Measurements from ENCODE around the gene ADGRL1.
"Not testable (repeated sequence)": the region's sequence is repeated elsewhere in the genome, so short reads cannot be mapped to it uniquely, and the experiment has no call there.

ADGRL1 gene

DNA sequence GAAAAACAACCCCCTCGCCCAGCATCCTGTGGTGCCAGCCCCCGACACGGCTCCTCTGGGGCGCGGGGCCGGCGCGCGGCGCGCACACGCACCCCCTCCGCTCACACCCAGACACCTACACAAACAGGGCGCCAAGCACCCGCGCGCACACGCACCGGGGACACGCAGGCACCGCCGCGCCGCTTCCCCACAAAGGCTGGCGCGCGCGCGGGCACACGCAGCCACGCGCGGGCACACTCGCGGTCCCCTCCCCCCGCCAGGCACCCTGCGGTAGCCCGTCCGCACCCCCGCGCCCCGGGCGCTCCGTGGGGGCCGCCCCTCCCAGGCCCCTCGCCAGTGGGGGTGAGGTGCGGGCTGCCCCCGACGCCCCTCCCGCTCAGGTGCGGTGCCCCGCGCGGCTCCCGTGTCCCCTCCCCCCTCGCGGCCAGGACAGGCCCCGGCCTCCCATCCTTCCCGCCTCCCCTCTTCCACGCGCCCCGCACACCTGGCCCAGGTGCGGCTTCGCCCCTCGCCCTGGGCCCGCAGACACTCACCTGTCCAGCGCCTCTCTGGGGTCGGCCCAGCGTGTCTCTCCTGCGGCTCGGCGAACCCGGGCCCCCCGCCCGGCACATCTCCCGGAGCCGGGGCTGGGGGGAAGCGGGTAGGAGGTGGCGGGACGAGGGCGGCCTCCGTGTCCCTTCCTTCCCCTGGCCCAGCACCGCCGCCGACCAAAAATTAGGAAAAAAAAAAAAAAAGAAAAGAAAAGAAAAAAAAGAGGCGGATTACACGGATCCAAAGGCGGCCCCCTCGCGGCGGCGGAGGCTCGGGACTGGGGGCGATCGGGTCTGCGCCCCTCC is at the start of gene ADGRL1:
Gene ADGRL1, minus strand, starts transcription at position 718 of the 836 bp plus-strand sequence. CDS start 22,567 bp downstream, outside the sequence.
- DNase-seq (ENCODE audit: insufficient read length, low spot score); FAIRE-seq: not testable (repeated sequence)

DNA sequence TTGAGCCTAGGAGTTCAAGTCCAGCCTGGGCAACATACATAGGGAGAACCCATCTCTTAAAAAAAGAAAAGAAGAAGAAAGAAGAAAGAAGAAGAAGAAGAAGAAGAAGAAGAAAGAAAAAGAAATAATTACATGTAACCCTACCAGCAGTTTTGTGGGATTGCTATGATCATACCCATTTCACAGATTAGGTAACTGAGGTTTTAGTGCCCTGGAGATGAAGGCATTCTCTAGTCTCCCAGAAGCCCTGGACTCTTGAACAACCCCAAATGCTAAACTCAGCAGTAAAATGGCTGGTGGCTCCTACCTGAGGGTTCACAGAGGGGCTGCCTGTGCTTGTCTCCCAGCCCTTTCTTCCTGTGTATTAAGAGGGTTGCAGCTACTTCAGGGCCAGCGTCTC is 49.3 kb upstream of the ADGRL1 start:
- not testable (repeated sequence) for DNase-seq (ENCODE audit: insufficient read length, low spot score); FAIRE-seq

DNA sequence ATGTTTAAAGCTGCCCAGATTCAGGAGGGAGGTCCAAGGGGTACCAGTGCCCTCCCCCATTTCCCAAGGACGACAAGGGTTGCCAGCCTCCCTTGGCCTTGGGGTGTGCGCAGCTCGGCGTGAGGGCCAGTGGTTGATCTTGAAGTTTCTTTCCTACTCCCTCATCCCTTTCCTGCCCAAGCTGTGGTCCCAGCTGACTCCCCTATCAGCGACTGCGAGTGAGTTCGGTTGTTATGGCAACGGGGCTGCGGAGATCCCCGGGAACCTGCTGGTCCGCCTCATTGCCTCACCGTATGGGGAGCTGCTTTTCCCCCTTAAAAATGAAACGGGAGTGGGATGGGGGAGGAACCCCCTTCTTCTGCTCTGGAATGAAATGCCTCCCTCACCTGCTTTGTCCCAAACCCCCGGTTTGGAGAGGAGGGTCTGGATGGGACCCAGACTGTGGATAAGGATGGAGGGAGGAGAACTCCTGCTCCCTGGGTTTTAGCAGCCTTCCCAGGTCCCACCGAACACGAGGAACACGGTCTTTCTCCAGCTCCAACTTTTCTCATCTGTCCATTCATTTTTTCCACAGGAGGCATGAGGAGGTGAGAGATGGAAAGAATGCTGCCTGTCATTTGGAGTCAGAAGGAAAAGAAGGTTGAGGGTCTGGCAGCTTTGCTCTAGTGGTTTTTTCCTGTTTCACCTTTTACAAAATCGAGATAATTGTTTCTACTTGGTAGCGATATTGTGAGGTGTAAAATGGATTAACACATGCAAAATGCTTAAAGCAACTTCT is 48.0 kb upstream of the ADGRL1 start:
- not testable (repeated sequence) for DNase-seq (ENCODE audit: insufficient read length, low spot score); FAIRE-seq

DNA sequence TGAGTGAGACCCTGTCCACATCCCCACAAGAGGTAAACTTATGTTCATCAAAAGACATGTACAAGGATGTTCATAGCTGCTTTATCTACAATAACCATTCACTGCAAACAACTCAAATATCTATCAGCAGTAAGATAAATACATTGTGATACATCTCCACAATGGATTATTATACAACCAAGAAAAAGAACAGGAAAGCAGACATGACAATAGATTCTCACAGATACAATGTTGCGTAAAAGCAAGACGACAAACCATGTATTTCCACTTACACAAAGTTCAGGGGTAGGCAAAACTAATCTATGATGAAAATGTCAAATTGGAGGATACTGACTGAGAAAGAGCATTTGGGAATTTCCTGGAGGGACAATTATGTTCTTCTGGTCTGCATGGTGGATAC is 46.2 kb upstream of the ADGRL1 start:
- DNase-seq (ENCODE audit: insufficient read length, low spot score); FAIRE-seq: not testable (repeated sequence)

DNA sequence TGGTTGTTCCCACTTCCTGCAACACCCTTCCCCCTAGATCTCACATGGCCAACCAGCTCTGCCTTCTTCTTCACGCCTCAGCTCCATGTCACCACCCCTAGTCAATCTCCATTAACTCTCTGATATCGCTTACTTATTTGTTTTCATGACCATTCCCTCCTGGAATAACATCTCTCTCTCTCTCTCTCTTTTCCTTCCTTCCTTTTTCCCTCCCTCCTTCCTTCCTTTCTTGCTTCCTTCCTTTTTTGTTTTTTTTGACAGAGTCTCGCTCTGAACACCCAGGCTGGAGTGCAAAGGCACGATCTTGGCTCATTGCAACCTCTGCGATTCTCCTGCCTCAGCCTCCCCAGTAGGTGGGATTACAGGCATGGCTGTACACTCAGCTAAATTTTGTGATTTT is 44.9 kb upstream of the ADGRL1 start:
- FAIRE-seq (no peak), DNase-seq (ENCODE audit: insufficient read length, low spot score) (no peak)

DNA sequence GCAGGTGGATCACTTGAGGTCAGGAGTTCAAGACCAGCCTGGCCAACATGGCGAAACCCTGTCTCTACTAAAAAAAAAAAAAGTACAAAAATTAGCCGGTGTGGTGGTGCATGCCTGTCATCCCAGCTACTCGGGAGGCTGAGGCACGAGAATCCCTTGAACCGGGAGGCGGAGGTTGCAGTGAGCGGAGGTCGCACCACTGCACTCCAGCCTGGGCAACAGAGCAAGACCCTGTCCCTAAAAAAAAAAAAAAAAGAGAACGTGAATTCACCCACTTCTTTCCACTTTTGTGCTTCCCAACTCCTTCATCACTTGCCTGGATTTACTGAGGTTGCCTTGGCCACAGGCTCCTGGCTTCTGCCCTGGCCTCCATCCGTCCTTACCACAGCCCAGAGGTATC is 44.3 kb upstream of the ADGRL1 start:
- not testable (repeated sequence) for FAIRE-seq; DNase-seq (ENCODE audit: insufficient read length, low spot score)

DNA sequence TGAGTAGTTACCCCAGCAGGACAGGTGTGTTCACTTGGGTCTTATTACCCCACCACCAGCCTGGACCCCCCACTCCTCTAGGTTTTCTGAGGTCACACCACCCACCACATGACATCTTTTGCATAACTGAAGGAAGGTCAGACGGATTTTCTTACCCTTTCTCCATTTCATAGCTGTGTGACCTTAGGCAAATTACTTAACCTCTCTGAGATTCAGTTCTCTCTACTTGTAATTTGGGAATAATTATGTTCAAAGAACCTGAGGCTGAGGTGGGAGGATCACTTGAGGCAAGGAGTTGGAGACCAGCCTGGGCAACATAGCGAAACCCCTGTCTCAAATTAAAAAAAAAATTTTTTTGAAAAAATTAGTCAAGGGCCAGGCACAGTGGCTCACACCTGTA is 43.9 kb upstream of the ADGRL1 start:
- FAIRE-seq; DNase-seq (ENCODE audit: insufficient read length, low spot score): not testable (repeated sequence)

DNA sequence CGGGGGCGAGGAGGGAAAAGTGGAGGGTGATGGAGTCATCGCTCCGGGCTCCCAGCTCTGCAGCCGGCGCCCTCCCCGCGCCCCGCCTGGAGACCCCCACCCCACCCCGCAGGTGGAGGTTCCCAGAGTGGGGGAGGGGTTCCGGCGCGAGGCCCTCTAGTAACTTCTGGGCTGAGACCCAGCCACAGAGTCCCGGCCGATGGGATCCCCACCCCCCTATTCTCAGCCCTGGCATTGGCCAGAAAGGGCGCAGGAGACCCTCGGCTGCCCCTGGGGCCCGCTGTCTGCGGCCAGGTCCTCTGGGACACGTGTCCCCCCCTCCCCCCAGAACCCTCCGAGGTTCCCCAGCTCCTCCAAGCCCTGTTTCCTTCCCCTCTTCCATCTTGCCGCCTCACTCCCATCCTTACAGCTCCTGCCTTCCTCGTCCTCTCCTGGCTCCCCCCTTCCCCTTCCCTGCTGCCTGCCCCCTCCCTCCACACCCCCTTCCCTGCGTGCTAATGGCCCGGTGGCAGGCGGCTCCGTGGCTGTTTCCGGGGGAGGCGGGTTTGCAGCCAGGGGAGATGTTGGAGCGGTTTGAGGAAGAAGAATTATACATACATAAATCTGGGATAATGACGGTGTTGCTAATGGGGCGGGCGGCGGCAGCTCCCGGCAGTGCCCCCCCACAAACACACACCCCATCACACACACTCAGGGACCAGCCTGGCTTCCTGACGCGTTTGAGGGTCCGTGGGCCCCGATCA is 43.2 kb upstream of the ADGRL1 start:
- FAIRE-seq; DNase-seq (ENCODE audit: insufficient read length, low spot score): not testable (repeated sequence)

DNA sequence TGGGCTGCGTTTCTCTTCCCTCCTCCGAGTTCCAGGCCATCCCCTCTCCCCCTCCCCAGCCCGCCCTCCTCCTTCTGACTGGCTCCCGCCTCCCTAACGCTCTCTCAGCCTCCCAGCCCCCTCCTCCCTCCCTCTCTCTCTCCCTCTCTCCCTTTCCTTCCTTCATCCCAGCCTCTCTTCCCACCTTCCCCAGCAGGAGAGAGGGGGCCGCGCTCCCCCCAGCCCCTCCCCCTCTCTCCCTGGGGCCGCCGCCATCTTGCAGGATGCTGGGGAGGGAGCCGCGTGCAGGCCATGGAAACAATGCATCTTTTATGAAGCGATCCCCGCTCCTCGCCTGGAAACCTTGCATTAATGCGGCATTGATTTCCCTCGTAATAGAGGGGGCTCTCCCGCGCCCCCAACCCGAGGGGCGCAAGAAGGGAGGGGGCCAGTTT is 42.6 kb upstream of the ADGRL1 start:
- no peak for FAIRE-seq
- no peak for DNase-seq (ENCODE audit: insufficient read length, low spot score)

DNA sequence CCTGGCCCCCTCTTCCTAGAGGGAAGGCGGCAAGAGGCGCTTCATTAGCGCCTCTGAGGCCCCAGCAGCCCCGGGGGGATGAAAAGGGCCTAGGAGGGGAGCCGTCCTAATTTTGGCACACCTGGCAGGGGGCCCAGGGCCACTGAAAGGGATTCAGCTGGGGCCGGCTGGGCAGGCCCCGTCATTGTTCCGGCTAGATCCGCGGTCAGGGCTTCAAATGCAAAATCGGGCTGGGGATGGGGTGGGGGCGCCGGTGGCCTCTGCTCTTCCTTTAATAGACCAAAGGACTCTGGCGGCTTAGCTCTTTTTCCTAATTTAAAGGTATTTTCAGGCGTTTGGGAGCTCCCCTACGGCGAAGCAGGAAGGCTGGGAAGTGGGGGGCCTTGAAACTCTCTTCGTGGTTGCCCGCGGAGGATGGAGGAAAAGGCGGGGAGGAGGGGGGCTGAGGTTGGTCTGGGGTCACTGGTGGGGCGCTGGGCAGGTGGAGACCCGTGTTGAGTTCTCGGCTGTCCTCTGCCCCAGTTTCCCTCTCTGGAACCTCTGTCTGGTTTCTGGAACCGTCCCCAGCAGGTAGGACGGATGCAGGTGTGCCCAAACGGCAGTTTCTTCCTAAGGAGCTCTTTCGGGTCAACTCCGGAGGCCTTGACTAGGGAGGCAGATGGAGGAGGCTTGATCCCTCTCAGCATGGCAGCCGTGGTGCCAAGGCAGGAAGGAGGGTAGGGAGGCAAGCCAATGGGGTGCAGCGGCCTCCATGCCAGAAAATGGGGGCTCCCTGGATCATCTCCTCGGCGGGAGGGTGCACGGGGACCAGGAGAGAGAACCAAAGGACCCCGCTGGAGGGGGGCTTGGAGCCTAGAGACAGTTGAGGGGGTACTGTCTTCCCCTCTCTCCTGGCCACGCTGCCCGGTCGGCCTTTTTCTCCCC is 41.8 kb upstream of the ADGRL1 start:
- not testable (repeated sequence) for DNase-seq (ENCODE audit: insufficient read length, low spot score); FAIRE-seq

DNA sequence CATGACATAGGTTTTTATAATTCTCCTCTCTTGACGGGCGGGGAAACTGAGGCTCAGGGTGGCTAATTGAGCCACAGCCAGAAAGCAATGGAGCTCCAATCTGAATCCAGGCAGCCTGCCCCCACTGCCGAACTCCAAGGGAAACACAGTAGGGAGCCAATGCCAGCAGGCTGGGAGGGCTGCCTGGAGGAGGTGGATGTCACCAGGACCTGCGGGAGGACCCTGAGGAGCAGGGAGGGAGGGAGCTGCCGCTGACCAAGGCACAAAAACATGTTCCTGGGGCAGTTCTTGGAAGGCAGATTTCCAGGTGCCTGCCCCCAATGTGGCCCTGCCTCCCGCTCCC is 41.2 kb upstream of the ADGRL1 start:
- not testable (repeated sequence) for FAIRE-seq

DNA sequence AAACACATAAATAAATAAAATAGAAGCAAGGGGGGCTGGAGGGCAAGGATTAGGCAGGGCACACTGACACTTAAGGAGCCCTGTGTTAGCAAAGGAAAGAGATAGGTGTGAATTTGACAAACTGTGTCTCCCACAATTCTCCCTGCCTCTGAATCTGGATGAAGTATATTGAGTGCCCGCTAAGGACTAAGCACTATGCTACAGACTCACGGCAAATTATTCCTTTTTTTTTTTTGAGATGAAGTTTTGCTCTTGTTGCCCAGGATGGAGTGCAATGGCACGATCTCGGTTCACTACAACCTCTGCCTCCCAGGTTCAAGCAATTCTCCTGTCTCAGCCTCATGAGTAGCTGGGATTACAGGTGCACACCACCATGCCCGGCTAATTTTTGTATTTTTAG is 38.4 kb upstream of the ADGRL1 start:
- DNase-seq (ENCODE audit: insufficient read length, low spot score); FAIRE-seq: not testable (repeated sequence)

More for the DNA sequence above, 41.2 kb upstream of the ADGRL1 start:
- not testable (repeated sequence) for DNase-seq (ENCODE audit: insufficient read length, low spot score)

DNA sequence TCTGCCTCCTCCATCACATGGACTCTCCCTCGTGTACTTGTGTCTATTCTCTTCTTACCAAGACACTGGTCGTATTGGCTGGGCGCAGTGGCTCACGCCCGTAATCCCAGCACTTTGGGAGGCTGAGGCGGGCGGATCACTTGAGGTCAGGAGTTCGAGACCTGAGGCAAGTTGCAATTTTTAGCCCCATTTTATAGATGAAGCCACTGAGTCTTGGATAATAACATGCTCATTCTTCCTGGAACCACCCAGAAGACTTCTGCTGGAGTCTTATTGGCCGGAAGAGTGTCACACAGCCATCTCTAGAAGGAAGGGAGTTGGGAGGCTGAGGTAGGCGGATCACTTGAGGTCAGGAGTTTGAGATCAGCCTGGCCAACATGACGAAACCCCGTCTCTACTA is 37.7 kb upstream of the ADGRL1 start:
- not testable (repeated sequence) for FAIRE-seq; DNase-seq (ENCODE audit: insufficient read length, low spot score)

DNA sequence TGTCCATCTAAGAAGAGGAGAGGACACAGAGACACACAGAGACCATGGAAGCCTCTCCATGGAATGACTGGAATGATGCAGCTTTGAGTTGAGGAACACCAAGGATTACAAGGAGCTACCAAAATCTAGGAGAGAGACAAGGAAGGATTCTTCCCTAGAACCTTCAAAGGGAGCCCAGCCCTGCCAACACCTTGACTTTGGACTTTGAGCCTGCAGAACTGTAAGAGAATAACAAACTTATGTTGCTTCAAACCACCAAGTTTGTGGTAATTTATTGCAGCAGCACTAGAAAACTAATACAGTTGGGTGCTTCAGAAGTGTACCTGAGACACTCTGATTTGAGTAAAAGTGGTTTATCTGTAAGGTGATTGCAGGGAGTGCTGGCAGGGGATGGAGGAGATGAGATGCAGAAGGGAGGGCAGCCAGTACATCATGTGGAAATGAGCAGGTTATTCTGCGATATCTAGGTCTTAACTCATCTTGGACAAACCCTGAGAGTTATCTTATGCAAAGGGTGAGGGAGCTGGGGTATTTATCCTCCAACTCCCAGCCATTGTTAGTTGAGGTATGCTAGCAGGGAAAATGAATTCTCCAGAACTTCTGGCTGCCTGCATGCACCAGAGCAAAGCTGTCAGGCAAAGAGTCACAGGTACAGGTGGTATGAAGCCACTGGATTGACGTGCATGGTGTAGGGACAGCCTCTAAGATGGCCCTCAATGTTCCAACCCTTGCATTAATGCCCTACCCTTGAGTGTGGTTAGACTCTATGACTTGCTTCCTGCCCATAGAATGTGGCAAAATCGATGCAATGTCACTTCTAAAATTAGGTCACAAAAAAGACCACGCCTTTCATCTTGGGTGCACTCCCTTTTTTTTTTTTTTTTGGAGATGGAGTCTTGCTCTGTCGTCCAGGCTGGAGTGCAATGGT is 31.3 kb upstream of the ADGRL1 start:
- no peak for DNase-seq (ENCODE audit: insufficient read length, low spot score)
- no peak for FAIRE-seq

DNA sequence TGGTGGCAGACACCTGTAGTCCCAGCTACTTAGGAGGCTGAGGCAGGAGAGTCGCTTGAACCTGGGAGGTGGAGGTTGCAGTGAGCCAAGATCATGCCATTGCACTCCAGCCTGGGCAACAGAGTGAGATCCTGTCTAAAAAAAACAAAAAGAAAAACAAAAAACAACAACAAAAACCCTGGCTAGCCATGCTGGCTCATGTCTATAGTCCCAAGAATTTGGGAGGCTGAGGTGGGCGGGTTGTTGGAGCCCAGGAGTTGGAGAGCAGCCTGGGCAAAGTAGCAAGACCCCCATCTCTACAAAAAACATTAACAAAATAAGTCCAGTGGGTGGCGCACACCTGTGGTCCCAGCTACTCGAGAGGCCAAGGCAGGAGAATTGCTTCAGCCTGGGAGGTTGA is 27.0 kb upstream of the ADGRL1 start:
- not testable (repeated sequence) for FAIRE-seq; DNase-seq (ENCODE audit: insufficient read length, low spot score)

DNA sequence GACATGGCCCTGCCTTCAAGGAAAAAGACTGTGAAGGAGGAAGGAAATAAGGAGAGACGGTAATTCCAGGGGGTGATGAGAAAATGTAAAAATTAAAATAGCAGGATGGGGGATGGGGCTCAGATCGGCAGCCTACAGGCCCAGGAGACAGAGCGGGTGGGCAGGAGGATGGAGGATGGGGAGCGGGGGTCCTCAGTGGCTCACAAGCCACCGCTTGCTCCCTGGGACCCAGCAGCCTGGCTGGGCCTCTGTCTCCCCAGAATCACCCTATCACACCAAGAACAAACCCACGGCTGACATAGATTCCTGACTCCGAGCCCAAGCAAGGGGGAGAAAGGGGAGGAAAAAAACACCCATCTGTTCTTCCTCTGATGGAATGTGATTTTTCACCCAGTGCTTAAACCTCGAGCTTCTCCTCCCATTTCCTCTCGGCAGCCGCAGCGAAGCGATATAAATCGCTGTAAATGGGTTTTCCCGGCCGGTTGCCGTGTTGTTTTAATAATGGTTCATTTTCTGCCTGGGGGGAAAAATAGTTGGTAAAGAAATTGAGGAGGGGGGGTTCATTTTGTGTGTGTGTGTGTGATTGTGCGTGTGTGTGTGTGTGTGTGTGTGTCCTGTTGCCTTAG is 22.6 kb upstream of the ADGRL1 start:
- DNase-seq (ENCODE audit: insufficient read length, low spot score); FAIRE-seq: not testable (repeated sequence)

DNA sequence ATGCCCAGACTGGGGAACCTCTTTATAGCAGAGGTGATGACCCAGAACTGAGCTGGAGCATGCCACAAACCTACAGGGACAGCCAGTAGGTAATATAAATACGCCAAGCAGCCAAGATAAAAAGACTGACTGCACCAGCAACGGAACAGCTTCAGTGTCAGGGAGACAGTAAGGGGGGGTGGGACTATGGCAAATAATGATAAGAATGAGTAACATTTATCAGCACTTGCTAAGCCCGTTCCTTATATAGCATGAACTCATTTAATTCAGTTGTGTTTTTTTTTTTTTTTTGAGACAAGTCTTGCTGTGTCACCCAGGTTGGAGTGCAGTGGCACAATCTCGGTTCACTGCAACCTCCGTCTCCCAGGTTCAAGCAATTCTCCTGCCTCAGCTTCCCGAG is 20.5 kb upstream of the ADGRL1 start:
- DNase-seq (ENCODE audit: insufficient read length, low spot score); FAIRE-seq: not testable (repeated sequence)

DNA sequence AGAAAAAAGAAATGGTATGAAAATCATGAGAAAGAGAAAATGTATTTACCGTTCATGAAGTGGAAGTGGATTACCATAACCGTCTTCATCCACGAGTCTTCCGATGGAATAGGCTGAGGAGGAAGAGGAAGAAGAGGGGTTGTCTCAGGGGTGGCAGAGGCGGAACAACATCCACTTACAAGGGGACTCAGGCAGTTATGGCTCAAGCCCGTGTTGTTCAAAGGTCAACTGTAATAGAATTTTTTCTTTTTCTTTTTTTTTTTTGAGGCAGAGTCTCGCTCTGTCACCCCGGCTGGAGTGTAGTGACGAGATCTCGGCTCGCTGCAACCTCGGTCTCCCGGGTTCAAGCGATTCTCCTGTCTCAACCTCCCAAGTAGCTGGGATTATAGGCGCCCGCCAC is 16.9 kb upstream of the ADGRL1 start:
- DNase-seq (ENCODE audit: insufficient read length, low spot score) (no peak), FAIRE-seq (no peak)

Data from GM19239 (cell line).